ENCODE results near the gene MBD3L1.

GRCh38 chr19:8884416-8884815, 52.2 kb downstream of the MBD3L1 start:
- no peak for TF ChIP-seq CTCF (IDR thresholded peaks at IDR 0.05)
- TF ChIP-seq POLR2A (IDR thresholded peaks at IDR 0.05) = no peak
